GM12865 (cell line): ENCODE data around the gene PTPRA.
A peak's percentile ranks its signal among the peaks of the same experiment; 100 is the strongest.

Source experiments
- DNase-seq: peaks from one replicate; pipeline ENCODE4 v3.0.0; 2010; ENCODE audit warnings: low read depth
- H3K4me3 ChIP-seq: 2 replicates; pipeline ENCODE4 v1.5.1; 2011; ENCODE audit warnings: mild to moderate bottlenecking, low read depth, low read length, control low read depth
- CTCF ChIP-seq: IDR thresholded peaks from 2 replicates; pipeline ENCODE4 v1.5.1; 2011; ENCODE audit warnings: low read length, control low read depth, low read depth, inconsistent platforms; ENCODE audit not compliant: insufficient read depth; ENCODE audit errors: missing control alignments

Gene PTPRA

GRCh38 chr20:2899243-2899642 is 26.0 kb downstream of the PTPRA start:
- TF ChIP-seq CTCF = no peak
- DNase-seq = peak; percentile 34
- no peak overlapping the region for H3K4me3 ChIP-seq

GRCh38 chr20:2900845-2901592 is 27.7 kb downstream of the PTPRA start:
- DNase-seq = peak; percentile 37
- no peak for TF ChIP-seq CTCF
- no peak overlapping the region for H3K4me3 ChIP-seq

- no peak overlapping the region for H3K4me3 ChIP-seq
- no peak for DNase-seq
- no peak for TF ChIP-seq CTCF
These were observed 29.0 kb downstream of the PTPRA start for GRCh38 chr20:2902291-2902690.

GRCh38 chr20:2902818-2903217 is 29.5 kb downstream of the PTPRA start:
- no peak for TF ChIP-seq CTCF
- H3K4me3 ChIP-seq = no peak overlapping the region
- DNase-seq = no peak

- DNase-seq = no peak
- no peak for TF ChIP-seq CTCF
- no peak overlapping the region for H3K4me3 ChIP-seq
These were observed 30.4 kb downstream of the PTPRA start for GRCh38 chr20:2903686-2904085.

GRCh38 chr20:2907519-2907918 is 34.2 kb downstream of the PTPRA start:
- no peak for DNase-seq
- no peak for TF ChIP-seq CTCF
- no peak overlapping the region for H3K4me3 ChIP-seq

- no peak for DNase-seq
- H3K4me3 ChIP-seq = no peak overlapping the region
- no peak for TF ChIP-seq CTCF
These were observed 36.7 kb downstream of the PTPRA start for GRCh38 chr20:2909953-2910352.
